Neural cell (in vitro differentiated cells): ENCODE data around the gene TSPEAR.

Experiments
- EP300 ChIP-seq: fragments of 450-650 bp; conservative IDR thresholded peaks from 2 replicates; pipeline ENCODE4 v1.6.1; 2014; ENCODE audit warnings: antibody characterized with exemption, mild to moderate bottlenecking, moderate library complexity; ENCODE audit not compliant: poor library complexity, severe bottlenecking
- EZH2 ChIP-seq: fragments of 200-600, 300-800 bp; shearing (Covaris generic), sonication (generic); IDR thresholded peaks from 2 replicates; pipeline ENCODE4 v1.6.1; 2014; ENCODE audit warnings: antibody characterized with exemption, low read length, borderline replicate concordance, mild to moderate bottlenecking; ENCODE audit not compliant: insufficient read depth, poor library complexity, severe bottlenecking
- POLR2AphosphoS5 ChIP-seq: IDR thresholded peaks from 2 replicates; pipeline ENCODE4 v1.6.1; 2012
- SMC3 ChIP-seq: fragments of 450-650 bp; conservative IDR thresholded peaks from 2 replicates; pipeline ENCODE4 v1.6.1; 2014; ENCODE audit warnings: antibody characterized with exemption, mild to moderate bottlenecking, moderate library complexity; ENCODE audit not compliant: poor library complexity
- TAF1 ChIP-seq: IDR thresholded peaks from 2 replicates; pipeline ENCODE4 v1.6.1; 2012; ENCODE audit warnings: low read depth
- TF ChIP-seq, protein P1 (sequence below): fragments of 450-650 bp; IDR thresholded peaks from 2 replicates; pipeline ENCODE4 v1.5.1; 2014; ENCODE audit warnings: antibody characterized with exemption, mild to moderate bottlenecking, moderate library complexity; ENCODE audit not compliant: poor library complexity, severe bottlenecking
- TF ChIP-seq, protein P2 (sequence below): IDR thresholded peaks from 2 replicates; pipeline ENCODE4 v1.6.1; 2012; ENCODE audit warnings: borderline replicate concordance

DNA sequence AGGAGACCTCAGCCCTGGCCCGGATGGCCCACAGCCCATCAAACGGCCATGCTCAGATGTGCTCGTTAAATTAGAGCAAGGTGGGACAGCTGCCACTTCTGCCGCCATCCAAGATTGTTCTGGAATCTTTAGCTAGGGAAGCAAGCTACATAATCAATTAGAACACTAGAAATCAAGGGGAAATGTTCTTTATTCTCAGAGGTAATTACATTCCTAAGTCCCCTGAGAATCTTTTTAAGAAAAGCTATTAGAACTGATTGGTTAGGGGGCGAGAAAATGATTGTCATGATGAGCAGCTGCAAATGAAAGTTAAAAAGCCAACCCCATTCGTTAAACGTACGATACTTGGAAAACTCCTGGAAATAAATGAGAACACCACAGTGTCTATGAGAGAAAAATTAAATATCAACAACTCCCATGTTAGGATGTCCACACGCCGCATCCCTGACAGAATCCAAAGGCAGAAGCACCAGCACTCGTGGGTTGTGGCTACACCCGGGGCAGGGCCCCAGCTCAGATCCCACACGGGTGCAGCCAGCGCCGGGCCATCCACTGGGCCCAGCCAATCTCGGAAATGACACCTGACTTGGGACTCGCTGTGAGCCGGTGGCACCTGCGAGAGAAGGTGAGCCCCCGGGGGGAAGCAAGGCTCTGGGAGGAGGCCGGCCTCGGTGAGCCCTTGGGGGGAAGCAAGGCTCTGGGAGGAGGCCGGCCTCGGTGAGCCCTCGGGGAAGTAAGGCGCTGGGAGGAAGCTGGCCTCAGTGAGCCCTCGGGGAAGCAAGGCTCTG, 209.0 kb downstream of the TSPEAR start:
- TF ChIP-seq TAF1 (no peak), EP300 (no peak), POLR2AphosphoS5 (no peak), EZH2 (no peak), SMC3 (no peak)
- TF ChIP-seq, protein P1, sequence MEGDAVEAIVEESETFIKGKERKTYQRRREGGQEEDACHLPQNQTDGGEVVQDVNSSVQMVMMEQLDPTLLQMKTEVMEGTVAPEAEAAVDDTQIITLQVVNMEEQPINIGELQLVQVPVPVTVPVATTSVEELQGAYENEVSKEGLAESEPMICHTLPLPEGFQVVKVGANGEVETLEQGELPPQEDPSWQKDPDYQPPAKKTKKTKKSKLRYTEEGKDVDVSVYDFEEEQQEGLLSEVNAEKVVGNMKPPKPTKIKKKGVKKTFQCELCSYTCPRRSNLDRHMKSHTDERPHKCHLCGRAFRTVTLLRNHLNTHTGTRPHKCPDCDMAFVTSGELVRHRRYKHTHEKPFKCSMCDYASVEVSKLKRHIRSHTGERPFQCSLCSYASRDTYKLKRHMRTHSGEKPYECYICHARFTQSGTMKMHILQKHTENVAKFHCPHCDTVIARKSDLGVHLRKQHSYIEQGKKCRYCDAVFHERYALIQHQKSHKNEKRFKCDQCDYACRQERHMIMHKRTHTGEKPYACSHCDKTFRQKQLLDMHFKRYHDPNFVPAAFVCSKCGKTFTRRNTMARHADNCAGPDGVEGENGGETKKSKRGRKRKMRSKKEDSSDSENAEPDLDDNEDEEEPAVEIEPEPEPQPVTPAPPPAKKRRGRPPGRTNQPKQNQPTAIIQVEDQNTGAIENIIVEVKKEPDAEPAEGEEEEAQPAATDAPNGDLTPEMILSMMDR: no peak
- TF ChIP-seq, protein P2, sequence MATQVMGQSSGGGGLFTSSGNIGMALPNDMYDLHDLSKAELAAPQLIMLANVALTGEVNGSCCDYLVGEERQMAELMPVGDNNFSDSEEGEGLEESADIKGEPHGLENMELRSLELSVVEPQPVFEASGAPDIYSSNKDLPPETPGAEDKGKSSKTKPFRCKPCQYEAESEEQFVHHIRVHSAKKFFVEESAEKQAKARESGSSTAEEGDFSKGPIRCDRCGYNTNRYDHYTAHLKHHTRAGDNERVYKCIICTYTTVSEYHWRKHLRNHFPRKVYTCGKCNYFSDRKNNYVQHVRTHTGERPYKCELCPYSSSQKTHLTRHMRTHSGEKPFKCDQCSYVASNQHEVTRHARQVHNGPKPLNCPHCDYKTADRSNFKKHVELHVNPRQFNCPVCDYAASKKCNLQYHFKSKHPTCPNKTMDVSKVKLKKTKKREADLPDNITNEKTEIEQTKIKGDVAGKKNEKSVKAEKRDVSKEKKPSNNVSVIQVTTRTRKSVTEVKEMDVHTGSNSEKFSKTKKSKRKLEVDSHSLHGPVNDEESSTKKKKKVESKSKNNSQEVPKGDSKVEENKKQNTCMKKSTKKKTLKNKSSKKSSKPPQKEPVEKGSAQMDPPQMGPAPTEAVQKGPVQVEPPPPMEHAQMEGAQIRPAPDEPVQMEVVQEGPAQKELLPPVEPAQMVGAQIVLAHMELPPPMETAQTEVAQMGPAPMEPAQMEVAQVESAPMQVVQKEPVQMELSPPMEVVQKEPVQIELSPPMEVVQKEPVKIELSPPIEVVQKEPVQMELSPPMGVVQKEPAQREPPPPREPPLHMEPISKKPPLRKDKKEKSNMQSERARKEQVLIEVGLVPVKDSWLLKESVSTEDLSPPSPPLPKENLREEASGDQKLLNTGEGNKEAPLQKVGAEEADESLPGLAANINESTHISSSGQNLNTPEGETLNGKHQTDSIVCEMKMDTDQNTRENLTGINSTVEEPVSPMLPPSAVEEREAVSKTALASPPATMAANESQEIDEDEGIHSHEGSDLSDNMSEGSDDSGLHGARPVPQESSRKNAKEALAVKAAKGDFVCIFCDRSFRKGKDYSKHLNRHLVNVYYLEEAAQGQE: no peak
